Thyroid gland (tissue), 4 donors: ENCODE results near the gene DIO3. TPM values are rescaled to one million over a fixed set of nuclear protein-coding genes. Genes with fewer than 3 reads are reported as not detected.

ENCODE experiments used
- DNase-seq, 2 donors: peaks; one replicate each; pipeline ENCODE4 v3.0.0-alpha.2; 2019
- H3K27ac ChIP-seq, 3 donors: fragments of 200-600 bp; sonication (generic); 1 replicate in 2 of 3; 2 replicates in 1 of 3; pipeline ENCODE4 v1.5.1; 2016 to 2019; ENCODE audit warnings: mild to moderate bottlenecking in 1 of 3, moderate library complexity in 1 of 3
- H3K27me3 ChIP-seq: fragments of 200-600 bp; sonication (generic); one replicate; pipeline ENCODE4 v1.5.1; 2019
- H3K36me3 ChIP-seq, 2 donors: fragments of 200-600 bp; sonication (generic); one replicate each; pipeline ENCODE4 v1.5.1; 2016 to 2019
- H3K4me1 ChIP-seq, 2 donors: fragments of 200-600 bp; sonication (generic); one replicate each; pipeline ENCODE4 v1.5.1; 2017 to 2019
- H3K4me3 ChIP-seq, 3 donors: fragments of 200-600 bp; sonication (generic); replicated peaks in 1 of 3; 1 replicate in 2 of 3; 2 replicates in 1 of 3; pipeline ENCODE4 v1.5.1; 2016; ENCODE audit warnings: mild to moderate bottlenecking in 1 of 3
- H3K9me3 ChIP-seq: fragments of 200-600 bp; sonication (generic); one replicate; pipeline ENCODE4 v1.5.1; 2017
- CTCF ChIP-seq, 6 experiments: fragments of 200-600 bp in 3 of 6; fragments of 450-650 bp in 3 of 6; sonication (generic) in 3 of 6; IDR thresholded peaks; one replicate each; pipeline ENCODE4 v1.5.1; 2016 to 2019; ENCODE audit warnings: antibody characterized with exemption in 6 of 6, mild to moderate bottlenecking in 2 of 6, inconsistent platforms in 1 of 6, moderate library complexity in 1 of 6
- POLR2A ChIP-seq, 2 donors: fragments of 450-650 bp; IDR thresholded peaks; one replicate each; pipeline ENCODE4 v1.6.1; 2017; ENCODE audit warnings: antibody characterized with exemption in 2 of 2, mild to moderate bottlenecking in 2 of 2, moderate library complexity in 1 of 2
- WGBS, 2 donors: methylation state at CpG; one replicate each; pipeline ENCODE4 v1.1.5; 2017; 5-methylcytosine and 5-hydroxymethylcytosine counted together
- intact Hi-C: fragments of 100-400 bp; cut with DNase I; formaldehyde crosslinking; loops from one replicate; pipeline ENCODE4 v1.15.1; 2023
- total RNA-seq, 4 donors: library from RNA; depleted of rRNA; stranded (reverse); fragments of >200 nt; gene quantifications; one replicate each; pipeline ENCODE4 v1.2.3, GENCODE V29; 2016

DIO3 gene
- total RNA-seq, 4 donors from 2014 or later = 7.0 to 10.7 (median 7.6) TPM

DNA sequence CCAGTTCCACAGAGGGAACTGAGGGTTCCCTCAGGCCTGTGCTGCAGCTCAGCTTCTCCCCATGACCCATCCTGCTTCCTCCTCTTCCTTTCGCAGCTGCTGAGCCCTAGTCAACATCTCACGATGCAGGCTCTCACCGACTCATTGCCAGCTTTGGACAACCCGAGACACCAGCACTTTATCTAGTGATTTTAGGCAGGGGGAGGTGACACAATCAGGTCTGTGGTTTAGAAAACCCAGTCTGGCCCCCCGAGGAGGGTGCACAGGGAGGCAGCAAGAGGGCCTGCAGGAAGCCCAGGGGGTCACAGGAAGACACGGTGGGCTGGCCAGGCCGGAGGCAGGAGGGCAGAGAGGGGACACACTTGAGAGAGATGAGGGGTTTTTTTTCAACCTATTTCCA lies 35.4 kb downstream of the DIO3 start:
- Histone ChIP-seq H3K27ac (no peak overlapping the region), H3K9me3 (no peaks in the 10 kb centered on the region), H3K4me3 (no peak overlapping the region), H3K36me3 (no peaks in the 10 kb centered on the region), H3K27me3 (no peaks in the 10 kb centered on the region), H3K4me1 (no peaks in the 10 kb centered on the region)
- DNase-seq = no peak
- intact Hi-C loops = no loop called here
- 83 to 87% methylated on average over 7 of the region's 7 CpGs for WGBS, 2 donors
- TF ChIP-seq CTCF (IDR thresholded peaks at IDR 0.05) (no peak), POLR2A (IDR thresholded peaks at IDR 0.05) (no peak)

DNA sequence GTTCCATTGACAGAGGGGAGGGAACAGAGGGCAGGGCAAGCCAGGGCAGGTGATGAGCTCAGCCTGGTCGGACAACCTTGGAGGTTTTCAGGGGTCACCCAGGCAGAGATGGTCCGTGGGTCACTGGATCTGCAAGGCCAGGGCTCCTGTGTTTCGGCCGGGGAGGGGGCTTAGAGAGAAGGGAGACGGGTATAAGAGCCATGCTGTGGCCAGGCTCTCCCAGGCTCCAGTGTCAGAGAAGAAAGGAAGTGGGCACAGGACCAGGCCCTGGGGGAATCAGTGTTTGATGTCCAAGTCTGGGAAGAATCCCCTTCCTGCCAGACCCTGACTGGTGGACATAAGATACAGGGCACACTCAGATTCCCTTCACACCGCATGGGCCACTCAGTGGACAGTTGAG lies 36.9 kb downstream of the DIO3 start:
- no peak for TF ChIP-seq POLR2A (IDR thresholded peaks at IDR 0.05)
- TF ChIP-seq CTCF (IDR thresholded peaks at IDR 0.05) = no peak
- Histone ChIP-seq H3K36me3 (no peaks in the 10 kb centered on the region), H3K27me3 (no peaks in the 10 kb centered on the region), H3K9me3 (no peaks in the 10 kb centered on the region), H3K27ac (no peak overlapping the region), H3K4me3 (no peak overlapping the region), H3K4me1 (no peaks in the 10 kb centered on the region)
- DNase-seq = no peak
- intact Hi-C loops = no loop called here
- WGBS, 2 donors = 88 to 95% methylated on average over 6 of the region's 6 CpGs

DNA sequence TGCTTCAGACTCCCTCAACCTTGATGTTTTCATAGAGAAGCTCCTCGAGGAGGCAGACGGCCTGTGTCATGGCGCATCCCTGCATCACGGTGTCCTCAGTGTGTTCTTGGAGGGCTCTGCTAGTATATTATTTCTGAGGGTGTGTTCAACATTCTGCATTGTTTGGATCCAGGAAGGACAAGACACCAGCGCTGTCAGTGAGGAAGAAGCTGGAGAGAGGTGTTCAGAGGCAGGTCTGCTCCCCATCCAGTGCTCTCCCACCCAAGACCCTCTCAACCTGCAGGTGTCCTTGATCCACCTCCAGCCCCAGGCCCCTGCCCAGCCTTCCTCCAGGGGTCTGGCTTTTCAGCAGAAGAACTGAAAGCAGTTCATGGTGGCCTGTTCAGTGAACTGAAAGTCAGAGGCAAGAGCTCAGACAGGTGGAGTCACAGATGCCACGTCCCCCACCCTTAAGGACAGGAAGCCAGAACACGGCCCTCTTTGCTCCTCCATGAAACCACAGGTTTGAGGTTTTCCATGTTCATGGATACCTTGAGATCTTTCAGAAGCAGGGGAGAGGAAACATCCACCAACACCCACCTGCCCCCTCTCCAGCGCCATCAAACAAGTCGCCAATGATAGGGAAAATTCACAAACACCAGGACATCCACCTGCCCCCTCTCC lies 37.4 kb downstream of the DIO3 start:
- Histone ChIP-seq H3K9me3 (no peaks in the 10 kb centered on the region), H3K27me3 (no peaks in the 10 kb centered on the region), H3K4me1 (no peaks in the 10 kb centered on the region), H3K4me3 (no peak overlapping the region), H3K27ac (no peak overlapping the region), H3K36me3 (no peaks in the 10 kb centered on the region)
- no peak for TF ChIP-seq POLR2A (IDR thresholded peaks at IDR 0.05)
- intact Hi-C loops = no loop called here
- 86 to 91% methylated on average over 9 of the region's 9 CpGs for WGBS, 2 donors
- no peak for DNase-seq

GRCh38 chr14:101599234-101599885 lies 38.1 kb downstream of the DIO3 start:
- 93% methylated on average over 13 of the region's 13 CpGs for WGBS, 2 donors
- no peaks in the 10 kb centered on the region for H3K36me3 ChIP-seq
- no peak overlapping the region for H3K4me3 ChIP-seq
- H3K9me3 ChIP-seq = no peaks in the 10 kb centered on the region
- intact Hi-C loops = no loop called here
- no peak overlapping the region for H3K27ac ChIP-seq
- DNase-seq = no peak
- TF ChIP-seq POLR2A (IDR thresholded peaks at IDR 0.05) = no peak
- TF ChIP-seq CTCF (IDR thresholded peaks at IDR 0.05) = no peak
- H3K27me3 ChIP-seq = no peaks in the 10 kb centered on the region
- no peaks in the 10 kb centered on the region for H3K4me1 ChIP-seq

- intact Hi-C loops = no loop called here
- Histone ChIP-seq H3K9me3 (no peaks in the 10 kb centered on the region), H3K27me3 (no peaks in the 10 kb centered on the region), H3K36me3 (no peaks in the 10 kb centered on the region), H3K4me3 (no peak overlapping the region), H3K27ac (no peak overlapping the region), H3K4me1 (no peaks in the 10 kb centered on the region)
- DNase-seq = no peak
- TF ChIP-seq CTCF (IDR thresholded peaks at IDR 0.05) (no peak), POLR2A (IDR thresholded peaks at IDR 0.05) (no peak)
- 73 to 74% methylated on average over 7 of the region's 7 CpGs for WGBS, 2 donors
These were observed 39.1 kb downstream of the DIO3 start for GRCh38 chr14:101600336-101600890.
